Loucy (cell line): ENCODE results near the gene PRCP.

ENCODE experiments used
- EZH2phosphoT487 ChIP-seq: fragments of 200-600 bp; IDR thresholded peaks from 2 replicates; pipeline ENCODE4 v1.6.1; 2018; ENCODE audit warnings: antibody characterized with exemption, mild to moderate bottlenecking, moderate library complexity, borderline replicate concordance
- TF ChIP-seq, protein P1 (sequence below): fragments of 200-600 bp; sonication (generic); conservative IDR thresholded peaks from 2 replicates; pipeline ENCODE4 v1.5.1; 2014; ENCODE audit warnings: mild to moderate bottlenecking, antibody characterized with exemption, low read length

DNA sequence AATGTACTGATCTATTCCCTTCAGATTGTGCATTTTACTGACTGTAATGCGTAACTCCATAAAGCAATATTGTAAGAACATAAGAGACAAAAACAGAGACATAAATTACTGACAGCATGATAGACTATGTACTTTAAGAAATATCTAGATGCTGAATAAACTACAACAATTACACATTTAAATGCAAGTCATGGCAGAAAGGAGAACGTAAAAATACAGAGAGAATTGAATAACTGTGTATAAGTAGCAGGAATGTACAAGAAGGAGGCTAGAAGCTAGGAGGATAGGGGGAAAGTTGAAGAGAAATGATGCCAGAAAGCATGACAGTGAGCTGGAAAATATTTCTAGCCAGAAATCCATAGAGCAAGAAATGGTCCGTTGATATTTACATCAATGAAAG, 92.6 kb downstream of the PRCP start:
- TF ChIP-seq, protein P1, sequence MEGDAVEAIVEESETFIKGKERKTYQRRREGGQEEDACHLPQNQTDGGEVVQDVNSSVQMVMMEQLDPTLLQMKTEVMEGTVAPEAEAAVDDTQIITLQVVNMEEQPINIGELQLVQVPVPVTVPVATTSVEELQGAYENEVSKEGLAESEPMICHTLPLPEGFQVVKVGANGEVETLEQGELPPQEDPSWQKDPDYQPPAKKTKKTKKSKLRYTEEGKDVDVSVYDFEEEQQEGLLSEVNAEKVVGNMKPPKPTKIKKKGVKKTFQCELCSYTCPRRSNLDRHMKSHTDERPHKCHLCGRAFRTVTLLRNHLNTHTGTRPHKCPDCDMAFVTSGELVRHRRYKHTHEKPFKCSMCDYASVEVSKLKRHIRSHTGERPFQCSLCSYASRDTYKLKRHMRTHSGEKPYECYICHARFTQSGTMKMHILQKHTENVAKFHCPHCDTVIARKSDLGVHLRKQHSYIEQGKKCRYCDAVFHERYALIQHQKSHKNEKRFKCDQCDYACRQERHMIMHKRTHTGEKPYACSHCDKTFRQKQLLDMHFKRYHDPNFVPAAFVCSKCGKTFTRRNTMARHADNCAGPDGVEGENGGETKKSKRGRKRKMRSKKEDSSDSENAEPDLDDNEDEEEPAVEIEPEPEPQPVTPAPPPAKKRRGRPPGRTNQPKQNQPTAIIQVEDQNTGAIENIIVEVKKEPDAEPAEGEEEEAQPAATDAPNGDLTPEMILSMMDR: no peak
- no peak for TF ChIP-seq EZH2phosphoT487
